ENCODE results near the gene LACTB. TPM values are rescaled to one million over a fixed set of nuclear protein-coding genes. Genes with fewer than 3 reads are reported as not detected.

The LACTB gene
- total and polyA plus RNA-seq, 2 of the 4 experiments (the other 2 are of a cell fraction), result 12.9 to 32.7 TPM

GRCh38 chr15:63107895-63108546 lies 13.6 kb upstream of the LACTB start:
- POLR2A ChIA-PET (ENCODE audit: unreplicated experiment), result no interaction called here

More at GRCh38 chr15:63107895-63108546, 13.6 kb upstream of the LACTB start:
- H3K14ac ChIP-seq (replicated peaks; ENCODE audit: low read depth, low read length), result no peak overlapping the region
- H3K18ac ChIP-seq (ENCODE audit: low read depth, low read length), result no peak overlapping the region
- no peak overlapping the region for H3K27ac ChIP-seq (ENCODE audit: insufficient read depth, low read length)
- no peak overlapping the region for H2BK15ac ChIP-seq (ENCODE audit: low read depth, low read length)
- H4K8ac ChIP-seq (ENCODE audit: low read depth in 2 of 2, low read length in 2 of 2), result no peak overlapping the region; a peak in 1 of 4 replicates
- peak overlapping the region; percentile 67 for H2AK9ac ChIP-seq (replicated peaks; ENCODE audit: low read depth, low read length, poor library complexity)
- H3K79me1 ChIP-seq (ENCODE audit: low read depth in 1 of 2, low read length in 2 of 2), result peaks cover 0 to 7% of the 10 kb centered on the region in 2 experiments; a peak in 2 of 4 replicates
- peak overlapping the region; percentile 99; the same call in 1 of the 2 replicates for H2BK20ac ChIP-seq (ENCODE audit: low read depth, low read length)
- H3K36me3 ChIP-seq (ENCODE audit: control insufficient read depth, insufficient read depth, low read length), result no peaks in the 10 kb centered on the region
- peak overlapping the region; percentile 43 for H2AFZ ChIP-seq (replicated peaks; ENCODE audit: low read length, poor library complexity)
- peak overlapping the region; percentile 100 for H2BK120ac ChIP-seq (ENCODE audit: low read depth, low read length)
- no peak overlapping the region for H3K23ac ChIP-seq (ENCODE audit: low read depth, low read length)
- peaks cover 13% of the 10 kb centered on the region for H3K4me1 ChIP-seq (ENCODE audit: control insufficient read depth, insufficient read depth, low read length)
- no peak overlapping the region for H3K4me2 ChIP-seq (ENCODE audit: low read depth, low read length)
- in situ Hi-C loops (cut with MboI; ENCODE audit: low sequenced_read_pairs), result no loop called here
- H3K4ac ChIP-seq (ENCODE audit: low read depth, low read length), result peak overlapping the region; percentile 100; the same call in 1 of the 2 replicates
- BruUV-seq (replicated peaks), result no TSS peak
- intact Hi-C loops (cut with micrococcal nuclease), result loop anchor here (1.0 kb wide), 2 partner anchors 13 to 19 kb away; partner anchors contain the start of gene LACTB
- DNase-seq (peak; percentile 100), ATAC-seq (ENCODE audit: low read depth) (peak; percentile 92)
- no peak overlapping the region for H3K9ac ChIP-seq (ENCODE audit: low read depth, low read length)
- H4K20me1 ChIP-seq (ENCODE audit: insufficient read depth, low read length), result no peaks in the 10 kb centered on the region
- TF ChIP-seq BHLHE40 (IDR thresholded peaks at IDR 0.05; ENCODE audit: low read depth, low read length), result peak; percentile 82
- TF ChIP-seq RCOR1 (IDR thresholded peaks at IDR 0.05; ENCODE audit: insufficient replicate concordance, low read length), result peak; percentile 7
- peak; percentile 95 for TF ChIP-seq CEBPB (IDR thresholded peaks at IDR 0.05; ENCODE audit: low read depth, low read length)
- TF ChIP-seq FOS (IDR thresholded peaks at IDR 0.05; ENCODE audit: low read depth, low read length), result peak; percentile 79
- TF ChIP-seq SMC3 (IDR thresholded peaks at IDR 0.05; ENCODE audit: low read depth, low read length), result no peak; the same call in 1 of the 2 replicates
- peak; percentile 26; the same call in 1 of the 2 replicates for TF ChIP-seq RAD21 (IDR thresholded peaks at IDR 0.05; ENCODE audit: low read length)
- TF ChIP-seq MAFK (IDR thresholded peaks at IDR 0.05; ENCODE audit: low read depth, low read length), result no peak
- TF ChIP-seq NFE2L2 (IDR thresholded peaks at IDR 0.05; ENCODE audit: low read depth, low read length), result peak; percentile 41; the same call in 1 of the 2 replicates
- 0 out of 2 replicates have a peak, but pooled peaks have one; percentile 17 for TF ChIP-seq MXI1 (IDR thresholded peaks at IDR 0.05; ENCODE audit: borderline replicate concordance, low read depth, low read length)
- WGBS, 2 experiments (ENCODE audit: extremely low coverage in 2 of 2, insufficient read length in 1 of 2), result 0% methylated on average over 1 of the region's 9 CpGs; no CpG with 5 or more reads in 1 of the 2 experiments
- H2BK5ac ChIP-seq (ENCODE audit: low read depth, low read length, poor library complexity, severe bottlenecking), result peak overlapping the region; percentile 97
- H3K27me3 ChIP-seq (ENCODE audit: control insufficient read depth, insufficient read depth, low read length), result no peaks in the 10 kb centered on the region
- no peak overlapping the region for H2AK5ac ChIP-seq (ENCODE audit: low read depth, low read length)
- peaks cover 6% of the 10 kb centered on the region for H3K9me3 ChIP-seq (ENCODE audit: control insufficient read depth, insufficient read depth, low read length)
- no peak overlapping the region for H3K56ac ChIP-seq (ENCODE audit: extremely low read depth, insufficient read depth, low read length)
- no peak overlapping the region for H4K91ac ChIP-seq (ENCODE audit: insufficient read depth, low read depth, low read length)
- no peak overlapping the region for H4K5ac ChIP-seq (ENCODE audit: low read depth, low read length)
- dilution Hi-C loops (cut with HindIII; ENCODE audit: low sequenced_read_pairs, unreplicated experiment), result no loop called here
- H3K9me1 ChIP-seq (ENCODE audit: insufficient read depth, low read length), result peaks cover 13% of the 10 kb centered on the region
- H3K4me3 ChIP-seq (ENCODE audit: insufficient read depth, low read depth, low read length), result no peak overlapping the region
- CTCF ChIA-PET, result interaction anchor here (0.6 kb wide), 1 partner anchor 224 kb away, joined by 3 read pairs; no protein-coding TSS in a partner anchor

All from IMR-90 (cell line).